C1 segment of cervical spinal cord (tissue), 14 donors: ENCODE data around the gene RIMBP2.
A peak's percentile ranks its signal among the peaks of the same experiment; 100 is the strongest.

ENCODE experiments used
- DNase-seq, 14 donors: peaks; one replicate each; lab custom pipeline; 2025; lab: John Stamatoyannopoulos, UW

RIMBP2 gene

DNA sequence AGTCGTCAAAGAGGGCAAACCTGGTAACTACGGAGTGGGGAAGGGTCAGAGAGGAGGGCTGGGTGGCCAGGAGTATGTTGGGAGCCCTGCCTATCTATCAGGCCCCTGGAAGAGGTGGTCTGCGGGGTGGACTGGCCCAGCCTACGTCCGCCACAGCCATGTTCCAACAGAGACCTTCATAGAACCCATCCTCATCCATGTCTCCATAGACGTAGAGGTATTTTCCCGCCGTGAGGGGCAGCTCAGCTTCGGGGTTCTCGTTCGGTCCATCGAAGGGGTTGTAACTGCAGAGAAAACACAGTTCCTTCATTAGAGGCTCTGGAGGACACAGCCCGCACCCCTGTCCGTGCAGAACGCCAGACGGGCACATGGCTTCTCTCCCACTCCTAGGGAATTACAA is 271.1 kb downstream of the RIMBP2 start:
- DNase-seq: no peak

DNA sequence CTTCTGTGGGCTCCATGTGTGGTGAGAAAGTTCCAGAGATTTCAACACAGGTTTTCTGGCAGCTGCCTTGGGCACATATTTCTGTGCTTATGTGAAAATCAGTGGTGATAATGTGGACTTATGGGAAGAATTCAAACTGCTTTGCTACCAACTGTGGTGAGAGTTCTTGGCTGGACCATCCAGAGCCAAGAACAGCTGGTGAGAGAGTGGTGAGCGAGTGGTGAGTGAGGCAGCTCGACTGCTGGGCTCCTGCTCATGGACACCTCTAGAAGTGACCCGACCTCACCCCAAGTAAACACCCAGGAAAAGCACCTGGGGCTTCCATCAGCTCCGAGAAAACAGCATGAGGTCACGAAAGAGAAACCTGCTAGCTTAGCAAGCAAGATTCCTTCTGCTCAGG is 272.0 kb downstream of the RIMBP2 start:
- no peak for DNase-seq

DNA sequence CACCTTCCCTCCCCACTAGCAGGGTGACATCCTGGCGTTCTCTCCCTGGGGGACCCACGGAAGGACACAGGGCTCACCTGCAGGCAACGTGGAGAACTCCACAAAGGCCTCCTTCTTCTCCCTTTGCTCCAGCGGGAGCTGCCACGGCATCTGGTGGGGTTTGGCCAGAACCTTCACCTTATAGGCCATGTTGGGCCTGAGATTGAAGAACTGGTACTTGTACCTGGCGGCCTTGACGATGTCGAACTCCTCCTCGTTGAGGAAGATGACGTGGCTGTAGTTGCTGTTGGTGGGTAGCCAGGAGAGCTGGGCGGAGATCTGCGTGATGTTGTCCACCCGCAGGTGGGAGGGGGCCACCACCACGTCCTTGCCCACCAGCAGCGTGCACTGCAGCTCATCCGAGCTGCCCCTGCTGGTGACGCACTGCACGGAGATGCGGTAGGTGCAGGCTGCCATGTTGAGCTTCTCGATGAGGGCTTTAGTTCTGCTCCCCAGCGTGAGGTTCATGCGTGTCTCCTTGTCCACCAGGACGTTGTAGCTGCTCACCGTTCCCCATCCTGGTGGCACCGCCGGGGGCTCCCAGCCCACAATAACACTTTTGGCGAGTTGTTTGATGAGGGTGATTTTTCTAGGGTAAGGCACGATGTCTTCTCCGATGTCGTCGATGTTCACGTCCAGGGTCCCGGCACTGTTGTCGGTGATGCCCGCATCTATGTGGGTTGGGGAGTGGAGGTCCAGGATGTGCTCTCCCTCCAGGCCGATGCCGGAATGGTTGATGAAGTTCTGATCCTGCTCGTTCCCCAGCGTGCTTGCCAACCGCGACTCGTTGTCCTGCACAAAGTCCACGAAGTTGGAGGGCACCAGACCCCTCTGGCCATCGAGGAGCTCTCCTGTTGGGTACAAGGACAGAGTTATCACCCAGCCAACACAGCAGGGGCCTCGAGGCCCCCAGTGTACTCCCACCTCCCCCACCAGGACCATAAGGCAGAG is 274.0 kb downstream of the RIMBP2 start:
- no peak for DNase-seq

DNA sequence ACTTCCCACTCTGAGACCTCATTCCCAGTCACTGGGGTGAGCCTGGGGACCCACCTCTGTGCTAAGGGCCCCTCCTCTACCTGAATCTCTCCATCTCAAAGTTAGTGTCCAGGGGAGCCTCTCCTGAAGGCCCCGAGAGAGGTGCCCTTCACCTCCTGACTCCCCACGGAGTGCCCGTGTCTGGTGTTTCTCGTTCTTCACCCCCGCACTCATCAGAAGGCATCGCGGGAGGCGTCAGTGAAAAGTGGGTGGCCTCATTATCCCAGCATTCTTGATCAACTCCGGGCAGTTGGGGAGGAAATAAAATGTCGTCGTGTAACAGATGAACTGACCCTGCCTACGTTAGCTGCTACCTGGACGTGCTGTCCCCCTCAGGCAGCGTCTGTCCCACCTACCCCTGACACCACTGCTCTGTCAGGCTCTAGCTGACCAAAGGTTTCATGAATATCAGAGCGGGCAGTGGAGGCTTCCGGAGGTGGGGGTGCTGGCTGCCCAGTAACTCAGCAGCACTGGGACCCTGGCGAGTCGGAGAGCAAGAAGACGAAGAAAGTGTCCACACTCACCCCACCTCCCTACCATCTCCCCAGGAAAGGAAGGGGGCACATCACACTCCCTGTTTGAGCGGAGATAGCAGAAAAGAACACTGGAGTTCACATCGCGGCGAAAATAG is 275.6 kb downstream of the RIMBP2 start:
- no peak for DNase-seq

DNA sequence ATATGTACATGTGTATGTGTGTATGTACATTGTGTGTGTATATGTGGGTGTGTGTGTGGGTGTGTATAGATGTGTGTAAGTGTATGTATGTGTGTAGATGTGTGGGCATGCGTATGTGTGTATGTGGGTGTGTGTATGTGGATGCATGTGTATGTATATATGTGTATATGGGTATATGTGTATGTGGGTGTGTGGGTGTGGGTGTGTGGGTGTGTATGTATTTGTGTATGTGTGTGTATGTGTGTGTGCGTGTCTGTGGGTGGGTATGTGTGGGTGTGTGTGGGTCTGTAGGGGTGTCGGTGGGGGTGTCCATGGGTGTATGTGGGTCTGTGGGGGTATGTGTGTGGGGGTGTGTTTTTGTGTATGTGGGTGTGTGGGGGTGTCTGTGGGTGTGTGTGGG is 276.8 kb downstream of the RIMBP2 start:
- DNase-seq: no peak

DNA sequence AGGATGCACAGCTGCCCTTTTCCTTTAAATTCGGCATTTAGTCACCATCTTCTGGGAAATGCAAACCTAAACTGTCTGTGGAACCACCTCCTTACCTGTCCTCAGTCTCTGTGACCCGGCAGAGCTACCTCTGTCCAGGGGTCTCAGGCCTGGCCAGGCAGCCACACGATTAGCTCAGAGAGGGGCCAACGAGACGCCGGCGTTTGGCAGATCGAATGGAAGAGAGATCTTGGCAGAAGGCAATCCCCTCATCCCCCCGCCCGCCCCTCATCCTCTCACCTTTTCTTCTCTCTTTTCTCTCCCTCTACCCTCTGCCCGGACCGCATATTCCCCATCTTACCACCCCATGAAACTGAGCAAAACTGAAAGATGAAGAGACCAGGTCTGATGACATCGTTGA is 277.4 kb downstream of the RIMBP2 start:
- no peak for DNase-seq

DNA sequence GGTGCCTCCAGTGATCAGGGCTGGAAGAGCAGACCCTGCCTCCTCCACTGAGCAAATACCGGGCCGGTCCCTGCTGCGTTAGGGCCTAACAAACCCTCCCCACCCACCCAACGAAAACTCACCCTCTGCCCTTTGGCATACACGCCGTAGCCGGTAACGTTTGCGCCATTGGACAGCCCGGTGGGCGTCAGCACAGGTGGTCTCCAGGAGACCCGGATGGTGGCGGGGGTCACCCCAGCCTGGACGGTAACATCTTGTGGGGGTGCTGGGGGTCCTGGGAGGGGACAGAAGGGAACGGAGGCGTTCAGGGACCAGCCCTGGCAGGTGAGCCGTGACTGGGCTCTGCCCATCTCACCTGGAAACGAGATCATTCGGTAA is 277.9 kb downstream of the RIMBP2 start:
- DNase-seq: no peak

DNA sequence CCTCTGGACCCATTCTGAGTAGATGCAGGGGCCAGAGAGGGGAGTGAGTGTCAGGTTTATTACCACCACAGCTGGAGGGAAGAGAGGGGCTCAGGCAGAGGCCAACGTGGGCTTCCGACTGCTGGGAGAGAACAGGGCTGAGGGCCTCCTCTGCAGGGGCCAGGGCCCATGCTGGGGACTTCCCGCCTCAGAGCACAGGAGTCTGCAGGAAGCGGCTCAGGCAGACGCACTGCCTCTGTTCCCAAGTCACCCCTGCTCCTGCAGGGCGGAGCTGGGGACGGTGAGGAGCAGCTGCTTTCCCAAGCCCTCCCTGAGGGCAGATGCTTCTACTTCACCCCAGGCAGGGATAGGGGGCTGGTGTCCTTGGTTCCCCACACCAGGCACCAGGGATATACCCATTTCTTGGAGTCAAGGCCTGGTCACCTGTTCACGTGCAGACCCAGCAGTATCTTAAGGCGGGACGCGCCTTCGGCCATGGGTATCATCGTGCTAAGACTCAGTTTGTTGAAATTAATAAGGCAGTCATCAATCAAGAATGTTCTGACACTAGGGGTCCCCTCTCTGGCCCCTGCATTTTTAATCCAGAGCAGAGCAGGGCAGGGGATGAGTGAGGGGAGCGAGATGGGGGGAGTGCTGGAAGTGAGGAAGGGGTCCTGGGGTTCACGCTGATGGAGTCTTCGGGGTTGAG is 278.4 kb downstream of the RIMBP2 start:
- no peak for DNase-seq

DNA sequence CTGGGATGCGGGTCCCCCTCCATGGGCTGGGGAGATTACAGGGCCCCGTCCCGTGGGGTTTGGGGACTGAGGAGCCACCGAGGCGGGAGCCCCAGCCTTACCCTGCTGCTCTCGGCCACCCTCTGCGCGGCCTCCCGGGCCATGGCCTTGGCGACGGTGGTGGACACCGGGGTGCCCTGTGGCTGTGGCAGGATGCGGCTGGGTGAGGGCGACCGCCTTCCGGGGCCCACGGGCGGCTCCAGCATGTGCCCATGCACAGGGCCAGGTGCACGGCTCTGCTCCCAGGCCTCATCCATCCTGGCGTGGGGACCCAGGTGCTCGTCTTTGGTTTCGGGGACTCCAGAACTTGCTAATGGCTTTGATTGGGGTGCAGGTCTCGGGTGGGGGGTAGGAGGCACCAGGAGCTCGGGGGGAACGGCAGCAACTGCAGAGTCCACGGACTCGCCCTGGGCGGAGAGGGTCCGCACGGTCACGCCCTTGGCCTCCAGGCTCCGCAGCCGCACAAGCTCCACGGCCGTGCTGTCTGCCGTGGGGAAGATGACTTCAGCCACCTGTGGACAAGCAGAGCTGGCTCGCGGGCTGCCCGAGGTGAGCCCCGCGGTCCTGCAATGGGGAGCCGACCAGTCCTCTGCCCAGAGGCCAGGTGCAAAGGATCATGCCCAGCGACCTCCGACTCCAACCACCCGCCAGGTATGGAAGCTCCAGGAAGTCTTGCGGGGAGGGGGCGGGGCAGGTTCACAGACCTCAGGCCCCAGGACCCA is 279.2 kb downstream of the RIMBP2 start:
- DNase-seq: no peak

DNA sequence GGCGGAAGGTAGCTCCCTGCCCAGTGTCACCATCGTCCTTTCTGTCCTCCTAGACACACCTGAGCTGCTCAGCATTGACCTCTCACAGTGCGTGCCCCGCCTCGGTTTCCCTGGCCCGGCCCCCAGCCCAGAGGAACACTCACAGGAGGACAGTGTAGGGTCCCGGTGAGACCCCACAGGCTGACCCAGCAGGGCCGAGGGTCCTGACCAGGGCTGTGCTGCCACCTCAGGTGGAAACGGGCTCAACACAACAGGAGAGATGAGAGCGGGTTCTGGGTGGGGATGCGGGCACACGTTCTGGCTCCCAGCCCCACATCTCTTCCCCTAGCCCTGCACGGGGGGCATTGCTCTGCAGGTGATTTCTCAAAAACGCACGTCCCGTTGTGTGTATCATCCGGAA is 280.3 kb downstream of the RIMBP2 start:
- no peak for DNase-seq

DNA sequence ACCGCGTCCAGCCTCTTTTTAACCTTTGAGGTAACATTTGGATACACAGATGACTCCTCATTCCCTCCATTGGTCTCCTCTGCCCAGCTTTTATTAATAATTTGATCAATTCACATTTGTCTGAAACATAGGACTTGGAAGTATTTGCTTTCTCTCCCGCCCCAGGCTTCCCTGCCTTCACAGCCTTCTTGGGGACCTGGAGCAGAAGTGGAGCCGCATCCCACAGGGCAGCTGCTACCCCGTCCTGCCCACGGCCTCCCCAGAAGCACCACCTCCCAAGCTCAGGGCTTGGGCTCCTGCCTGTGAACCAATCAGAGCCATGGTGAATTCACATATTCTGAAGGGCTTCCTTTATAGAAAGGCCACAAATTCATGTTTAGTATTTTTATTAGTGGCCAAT is 280.8 kb downstream of the RIMBP2 start:
- DNase-seq: no peak

DNA sequence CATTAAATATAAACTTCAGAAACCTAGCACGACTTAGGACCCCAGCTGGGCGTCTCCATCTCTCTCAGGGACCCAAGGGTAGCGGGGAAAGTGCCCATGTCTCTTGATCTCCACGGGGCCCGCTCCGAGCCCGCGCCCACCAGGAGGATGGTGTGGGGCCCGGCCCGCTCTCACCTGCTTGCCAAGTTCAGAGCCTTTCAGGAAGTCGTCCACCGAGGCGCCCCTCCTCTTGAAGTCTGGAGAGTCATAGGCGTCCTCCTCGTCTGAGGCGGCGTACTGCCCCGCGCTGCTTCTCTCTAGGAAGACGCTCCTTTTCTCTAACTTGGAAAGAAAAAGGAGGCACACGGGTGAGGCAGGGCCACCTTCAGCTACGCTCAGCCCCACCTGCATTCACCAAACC is 281.5 kb downstream of the RIMBP2 start:
- DNase-seq: no peak

DNA sequence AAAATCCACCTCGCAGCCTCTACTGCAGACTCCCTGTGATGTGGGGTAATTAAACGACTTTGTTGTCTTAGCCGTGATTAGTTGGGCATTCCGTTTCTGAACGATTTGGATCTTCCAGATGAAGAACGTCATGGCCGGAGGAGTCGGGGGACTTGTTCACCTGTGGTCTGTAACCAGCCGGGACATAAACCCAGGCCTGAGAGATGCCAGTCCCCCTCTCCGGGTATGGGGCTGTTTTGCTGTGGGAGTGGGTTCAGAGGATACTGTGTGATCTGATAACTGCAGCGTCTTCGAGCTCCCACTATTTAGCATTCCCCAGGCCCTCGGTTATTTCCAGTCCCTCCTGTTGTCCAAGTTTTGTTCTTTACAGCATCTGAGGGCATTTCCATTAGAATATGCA is 282.3 kb downstream of the RIMBP2 start:
- no peak for DNase-seq

DNA sequence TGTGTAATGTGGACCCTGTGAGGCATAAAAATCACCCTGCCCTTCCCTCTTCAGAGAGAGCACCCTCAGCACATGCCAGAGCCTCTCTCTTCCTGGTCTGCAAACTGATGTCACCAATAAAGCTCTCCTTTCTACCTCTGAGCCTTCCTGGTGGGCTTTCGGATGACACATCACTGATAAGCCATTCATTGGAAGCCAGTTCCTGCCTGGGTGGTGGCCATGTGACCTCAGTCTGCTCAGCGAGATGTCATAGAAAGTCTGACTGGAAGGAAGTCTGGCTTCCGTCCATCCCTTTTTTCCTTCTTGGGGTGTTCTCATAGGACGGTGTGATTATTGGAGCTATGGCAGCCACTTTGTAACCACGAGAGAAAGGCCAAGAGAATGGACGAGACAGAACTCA is 282.7 kb downstream of the RIMBP2 start:
- DNase-seq: no peak

DNA sequence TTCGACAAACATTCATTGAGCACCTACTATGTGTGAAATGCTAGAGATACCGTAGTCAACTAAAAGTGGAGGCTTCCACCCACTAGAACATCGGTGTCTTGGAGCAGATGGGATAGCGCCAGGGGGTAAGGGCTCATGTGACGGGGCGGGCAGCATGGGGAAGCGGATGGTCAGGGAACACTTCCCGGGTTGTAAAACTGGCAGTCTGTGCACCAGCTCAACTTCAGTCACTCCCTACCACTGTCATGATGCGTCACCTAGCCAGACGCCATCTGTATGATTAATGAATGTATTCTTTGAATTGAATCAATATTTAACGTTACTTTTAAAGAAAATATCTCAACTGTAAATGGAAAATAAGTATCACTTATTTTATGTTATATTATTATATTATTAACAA is 284.9 kb downstream of the RIMBP2 start:
- no peak for DNase-seq

DNA sequence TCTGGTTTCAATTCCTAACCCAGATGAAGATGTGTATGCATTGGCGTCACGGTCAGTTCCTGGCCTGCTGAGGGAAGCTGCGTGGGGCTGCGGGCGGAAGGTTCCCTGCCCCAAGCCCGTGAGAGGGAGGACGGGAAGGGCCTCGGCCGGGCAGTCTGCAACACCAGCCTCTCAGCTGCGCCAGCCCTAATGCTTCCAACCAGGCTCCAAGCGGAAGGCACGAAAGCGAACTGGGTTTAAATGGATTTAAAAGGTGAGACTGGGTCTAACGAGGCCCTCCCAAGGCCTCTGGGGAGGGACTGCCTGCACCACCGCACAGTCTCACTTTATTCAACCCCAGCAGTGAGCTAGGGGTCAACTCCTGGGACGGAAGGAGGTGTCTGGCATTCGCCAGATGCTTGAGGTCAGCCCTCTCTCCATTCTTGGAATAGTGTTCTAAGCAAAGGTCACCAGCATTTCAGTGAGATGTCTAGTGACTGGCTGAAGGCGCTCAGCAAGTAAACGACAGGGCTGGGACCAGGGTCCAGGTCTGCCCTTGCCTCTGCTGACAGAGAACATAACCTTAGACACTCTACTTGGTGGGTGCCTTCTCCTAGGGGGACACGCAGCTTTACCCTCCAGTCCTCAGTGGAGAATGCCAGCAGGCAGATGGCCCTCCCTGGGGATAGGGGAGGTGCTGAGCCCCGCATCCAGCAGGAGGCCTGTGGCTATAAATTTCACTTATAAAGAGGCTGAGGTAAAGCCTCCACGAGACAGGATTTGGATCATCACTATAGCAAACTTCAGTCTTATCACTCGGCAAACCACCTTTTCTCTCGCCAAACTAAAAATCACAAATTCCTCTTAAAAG is 286.2 kb downstream of the RIMBP2 start:
- no peak for DNase-seq

DNA sequence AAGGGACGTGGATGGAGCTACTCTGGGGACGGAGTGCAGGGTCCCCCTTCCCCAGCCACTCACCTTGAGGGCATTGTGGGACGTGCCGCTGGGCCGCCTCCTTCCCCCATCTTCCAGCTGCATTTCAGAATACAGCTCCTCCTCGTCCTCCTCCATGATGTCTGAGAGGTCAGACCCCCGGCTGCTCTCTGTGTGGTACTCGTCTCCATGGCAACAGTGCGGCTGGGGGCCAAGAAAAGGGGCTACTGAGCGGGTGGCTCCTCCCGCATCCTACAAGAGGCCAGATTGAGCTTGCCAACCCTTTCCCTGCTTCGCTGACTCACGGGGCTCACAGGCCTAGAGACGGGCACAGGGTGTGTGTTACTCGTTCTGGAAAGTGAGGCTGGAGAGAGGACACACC is 288.0 kb downstream of the RIMBP2 start:
- DNase-seq: peak in 4 of 14 donors; percentile 1 to 78 (median 19)

DNA sequence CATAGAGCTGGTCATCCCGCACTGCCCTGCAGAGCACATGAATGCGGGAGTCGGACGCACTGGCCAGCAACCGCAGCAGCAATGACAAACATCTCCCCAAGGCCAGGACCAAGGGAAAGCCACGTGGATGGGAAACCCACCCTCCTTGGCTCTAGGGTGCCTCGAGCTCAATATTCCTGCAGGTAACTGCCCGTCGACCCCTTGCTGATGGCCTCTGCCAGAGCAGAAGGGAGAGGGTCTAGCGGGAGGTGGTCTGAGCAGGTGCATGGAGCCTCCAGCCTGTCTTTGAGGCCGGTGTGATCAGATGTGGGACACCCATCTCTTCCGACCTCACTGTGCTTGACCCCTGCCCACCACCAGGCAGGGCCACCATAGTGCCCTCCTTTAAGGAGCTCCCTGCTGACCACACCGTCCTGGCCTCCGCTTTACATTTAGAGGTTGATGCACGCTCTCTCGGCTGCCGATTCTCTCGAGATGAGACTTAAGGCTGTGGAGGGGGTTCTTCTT is 288.7 kb downstream of the RIMBP2 start:
- no peak for DNase-seq

DNA sequence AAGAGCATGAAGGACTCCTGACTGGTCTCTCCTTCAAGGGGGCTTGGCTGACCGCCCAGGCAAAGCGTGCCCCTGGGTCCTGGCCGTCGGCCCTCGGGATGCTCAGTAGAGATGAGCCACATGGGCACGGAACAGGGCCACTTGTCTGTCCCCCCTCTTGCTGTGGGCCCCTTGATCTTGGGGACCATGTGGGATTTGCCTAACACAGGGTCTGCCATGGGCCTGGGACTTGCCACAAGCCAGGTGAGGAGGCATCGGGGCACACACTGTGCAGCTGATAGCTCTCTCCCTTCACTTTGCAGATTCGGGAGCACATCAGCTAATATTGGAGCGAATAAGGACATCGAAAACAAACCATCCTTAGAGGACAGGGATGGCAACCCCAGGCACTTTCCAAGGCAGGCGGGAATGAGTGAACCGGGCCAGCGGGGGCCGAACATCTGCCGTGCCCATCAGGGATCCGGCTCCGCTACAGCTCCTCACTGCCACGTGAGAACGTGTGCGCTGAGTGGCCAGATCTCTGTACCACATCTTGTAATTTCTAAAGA is 290.3 kb downstream of the RIMBP2 start:
- no peak for DNase-seq
